Natural killer cell (primary cell): Measurements from ENCODE around the gene ANKRD44. TPM values are rescaled to one million over a fixed set of nuclear protein-coding genes. Genes with fewer than 3 reads are reported as not detected.

Experiments
- ATAC-seq, 3 donors: fragments of 150-1000 bp in 2 of 3; fragments of 200-7000 bp in 1 of 3; cut with Tn5 transposase; 1 replicate in 1 of 3; 2 replicates in 2 of 3; pipeline ENCODE4 v1.10.0; 2021; ENCODE audit warnings: mild to moderate bottlenecking in 2 of 3, moderate library complexity in 2 of 3
- DNase-seq, 2 donors: peaks; one replicate each; pipeline versions ENCODE4 v3.0.0 to v3.0.0-alpha.2; 2013 to 2021; ENCODE audit warnings: mixed read lengths in 1 of 2
- H3K27ac ChIP-seq: one replicate; pipeline ENCODE4 v1.5.1; 2013; ENCODE audit warnings: mild to moderate bottlenecking, low read length
- H3K27me3 ChIP-seq: one replicate; pipeline ENCODE4 v1.6.1; 2013; ENCODE audit warnings: low read length; ENCODE audit not compliant: control insufficient read depth, insufficient read depth
- H3K36me3 ChIP-seq: one replicate; pipeline ENCODE4 v1.6.1; 2013; ENCODE audit warnings: low read length; ENCODE audit not compliant: control insufficient read depth, insufficient read depth
- H3K4me1 ChIP-seq: one replicate; pipeline ENCODE4 v1.6.1; 2013; ENCODE audit warnings: low read length; ENCODE audit not compliant: control insufficient read depth, insufficient read depth
- H3K4me3 ChIP-seq: one replicate; pipeline ENCODE4 v1.5.1; 2013; ENCODE audit warnings: low read length
- H3K9me3 ChIP-seq: one replicate; pipeline ENCODE4 v1.6.1; 2013; ENCODE audit warnings: low read length; ENCODE audit not compliant: control insufficient read depth, insufficient read depth
- H3K27ac Mint-ChIP-seq, 2 donors: one replicate each; pipeline ENCODE4 v1.8.0; 2022; ENCODE audit warnings: mild to moderate bottlenecking in 2 of 2, mixed read lengths in 2 of 2, moderate library complexity in 1 of 2
- H3K27me3 Mint-ChIP-seq, 2 donors: one replicate each; pipeline ENCODE4 v1.8.0; 2022; ENCODE audit warnings: low read depth in 2 of 2, mixed read lengths in 2 of 2
- H3K36me3 Mint-ChIP-seq: one replicate; pipeline ENCODE4 v1.8.0; 2022; ENCODE audit warnings: mixed read lengths
- H3K4me1 Mint-ChIP-seq, 2 donors: one replicate each; pipeline ENCODE4 v1.8.0; 2022; ENCODE audit warnings: mixed read lengths in 2 of 2
- H3K4me3 Mint-ChIP-seq: one replicate; pipeline ENCODE4 v1.8.0; 2022; ENCODE audit warnings: mild to moderate bottlenecking, moderate library complexity, mixed read lengths
- H3K9me3 Mint-ChIP-seq, 2 donors: one replicate each; pipeline ENCODE4 v1.8.0; 2022; ENCODE audit warnings: mixed read lengths in 2 of 2
- CTCF ChIP-seq: fragments of 200-600 bp; IDR thresholded peaks from one replicate; pipeline ENCODE4 v1.8.0; 2022; ENCODE audit warnings: antibody characterized with exemption
- WGBS: methylation state at CpG from one replicate; pipeline ENCODE4 v1.1.7; 2013; ENCODE audit warnings: missing lambda C conversion rate; ENCODE audit not compliant: insufficient coverage; 5-methylcytosine and 5-hydroxymethylcytosine counted together
- intact Hi-C: fragments of 100-400 bp; cut with micrococcal nuclease; formaldehyde crosslinking; loops from one replicate; pipeline ENCODE4 v1.14.2; 2022
- total RNA-seq, 4 donors: library from RNA; stranded (reverse); fragments of 120-200 nt in 1 of 4; gene quantifications; one replicate each; pipeline versions ENCODE4 v1.2.3 to v1.2.4, GENCODE V29; 2013 to 2022

The ANKRD44 gene
- total RNA-seq, 3 donors from 2014 or later (not counting 1 experiment from before 2014, with no cell fraction given) = 252 to 376 (median 311) TPM

- ATAC-seq = peak in 1 of 3 donors; percentile 25
- Histone ChIP-seq H3K9me3 (no peaks in the 10 kb centered on the region), H3K27me3 (no peaks in the 10 kb centered on the region), H3K4me1 (no peaks in the 10 kb centered on the region), H3K27ac (no peak overlapping the region), H3K36me3 (peaks cover 59% of the 10 kb centered on the region), H3K4me3 (no peak overlapping the region)
- Mint-ChIP-seq H3K4me1 (peaks cover 31 to 41% of the 10 kb centered on the region in 2 donors), H3K27ac (peak overlapping the region; percentile 3 to 73), H3K4me3 (no peak overlapping the region), H3K27me3 (no peaks in the 10 kb centered on the region), H3K9me3 (no peaks in the 10 kb centered on the region), H3K36me3 (peaks cover 21% of the 10 kb centered on the region)
- no CpG with 5 or more reads among the region's 2 CpGs for WGBS
- no peak for DNase-seq
- no peak for TF ChIP-seq CTCF
- intact Hi-C loops = no loop called here
Measured at GRCh38 chr2:197101519-197101918, 209.1 kb downstream of the ANKRD44 start.

GRCh38 chr2:197097578-197098366 is 212.8 kb downstream of the ANKRD44 start:
- H3K36me3 Mint-ChIP-seq = peaks cover 21% of the 10 kb centered on the region
- Histone ChIP-seq H3K27ac (no peak overlapping the region), H3K4me1 (no peaks in the 10 kb centered on the region), H3K27me3 (no peaks in the 10 kb centered on the region), H3K36me3 (peaks cover 74% of the 10 kb centered on the region), H3K9me3 (no peaks in the 10 kb centered on the region), H3K4me3 (no peak overlapping the region)
- no peak for ATAC-seq
- H3K27me3 Mint-ChIP-seq = no peaks in the 10 kb centered on the region
- DNase-seq = no peak
- peak overlapping the region; percentile 6 for H3K4me3 Mint-ChIP-seq
- H3K27ac Mint-ChIP-seq = peak overlapping the region; percentile 34 to 70
- WGBS = 98% methylated on average over 7 of the region's 7 CpGs
- no peak for TF ChIP-seq CTCF
- H3K4me1 Mint-ChIP-seq = peaks cover 36 to 42% of the 10 kb centered on the region in 2 donors
- no peaks in the 10 kb centered on the region for H3K9me3 Mint-ChIP-seq
- intact Hi-C loops = no loop called here

- Histone ChIP-seq H3K4me3 (no peak overlapping the region), H3K27me3 (no peaks in the 10 kb centered on the region), H3K36me3 (peaks cover 84% of the 10 kb centered on the region), H3K9me3 (no peaks in the 10 kb centered on the region), H3K4me1 (no peaks in the 10 kb centered on the region), H3K27ac (no peak overlapping the region)
- WGBS = 91% methylated on average over 2 of the region's 2 CpGs
- Mint-ChIP-seq H3K27me3 (no peaks in the 10 kb centered on the region), H3K4me3 (no peak overlapping the region), H3K4me1 (peaks cover 25 to 36% of the 10 kb centered on the region in 2 donors), H3K27ac (peak overlapping the region; percentile 4 to 30), H3K9me3 (no peaks in the 10 kb centered on the region), H3K36me3 (peaks cover 16% of the 10 kb centered on the region)
- TF ChIP-seq CTCF = no peak
- intact Hi-C loops = no loop called here
- no peak for ATAC-seq
- no peak for DNase-seq
Measured at GRCh38 chr2:197096649-197097048, 213.9 kb downstream of the ANKRD44 start.
